ENCODE data around the gene NCR3LG1.

DNA sequence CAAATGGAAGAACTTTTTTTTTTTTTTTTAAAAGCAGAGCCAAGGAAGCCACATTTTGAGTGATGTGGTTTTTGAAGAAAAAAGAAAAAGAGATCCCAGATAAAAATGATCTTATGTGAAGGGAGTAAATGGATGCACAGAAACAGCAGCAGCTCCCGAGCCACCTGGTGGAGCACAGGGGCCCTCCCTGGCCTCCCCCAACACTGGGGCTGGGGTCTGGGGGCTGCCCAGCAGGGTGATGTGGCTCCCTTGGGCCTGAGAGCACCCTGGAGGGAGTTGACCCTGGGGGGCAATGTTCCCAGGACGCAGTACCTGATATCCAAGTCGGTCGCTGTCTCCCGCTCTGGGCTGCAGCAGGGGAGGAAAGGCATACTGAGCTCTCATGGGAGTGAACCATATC is 63.4 kb downstream of the NCR3LG1 start:
- TF ChIP-seq, protein P1, sequence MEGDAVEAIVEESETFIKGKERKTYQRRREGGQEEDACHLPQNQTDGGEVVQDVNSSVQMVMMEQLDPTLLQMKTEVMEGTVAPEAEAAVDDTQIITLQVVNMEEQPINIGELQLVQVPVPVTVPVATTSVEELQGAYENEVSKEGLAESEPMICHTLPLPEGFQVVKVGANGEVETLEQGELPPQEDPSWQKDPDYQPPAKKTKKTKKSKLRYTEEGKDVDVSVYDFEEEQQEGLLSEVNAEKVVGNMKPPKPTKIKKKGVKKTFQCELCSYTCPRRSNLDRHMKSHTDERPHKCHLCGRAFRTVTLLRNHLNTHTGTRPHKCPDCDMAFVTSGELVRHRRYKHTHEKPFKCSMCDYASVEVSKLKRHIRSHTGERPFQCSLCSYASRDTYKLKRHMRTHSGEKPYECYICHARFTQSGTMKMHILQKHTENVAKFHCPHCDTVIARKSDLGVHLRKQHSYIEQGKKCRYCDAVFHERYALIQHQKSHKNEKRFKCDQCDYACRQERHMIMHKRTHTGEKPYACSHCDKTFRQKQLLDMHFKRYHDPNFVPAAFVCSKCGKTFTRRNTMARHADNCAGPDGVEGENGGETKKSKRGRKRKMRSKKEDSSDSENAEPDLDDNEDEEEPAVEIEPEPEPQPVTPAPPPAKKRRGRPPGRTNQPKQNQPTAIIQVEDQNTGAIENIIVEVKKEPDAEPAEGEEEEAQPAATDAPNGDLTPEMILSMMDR (conservative IDR thresholded peaks at IDR 0.05; ENCODE audit: low read depth, low read length): no peak
- TF ChIP-seq, protein P2, sequence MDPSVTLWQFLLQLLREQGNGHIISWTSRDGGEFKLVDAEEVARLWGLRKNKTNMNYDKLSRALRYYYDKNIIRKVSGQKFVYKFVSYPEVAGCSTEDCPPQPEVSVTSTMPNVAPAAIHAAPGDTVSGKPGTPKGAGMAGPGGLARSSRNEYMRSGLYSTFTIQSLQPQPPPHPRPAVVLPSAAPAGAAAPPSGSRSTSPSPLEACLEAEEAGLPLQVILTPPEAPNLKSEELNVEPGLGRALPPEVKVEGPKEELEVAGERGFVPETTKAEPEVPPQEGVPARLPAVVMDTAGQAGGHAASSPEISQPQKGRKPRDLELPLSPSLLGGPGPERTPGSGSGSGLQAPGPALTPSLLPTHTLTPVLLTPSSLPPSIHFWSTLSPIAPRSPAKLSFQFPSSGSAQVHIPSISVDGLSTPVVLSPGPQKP (IDR thresholded peaks at IDR 0.05; ENCODE audit: borderline replicate concordance, low read depth, low read length): no peak
- TF ChIP-seq POLR2A (IDR thresholded peaks at IDR 0.05; ENCODE audit: low read depth, low read length) (no peak), RCOR1 (IDR thresholded peaks at IDR 0.05; ENCODE audit: insufficient replicate concordance, low read length) (no peak), SMC3 (IDR thresholded peaks at IDR 0.05; ENCODE audit: low read depth, low read length) (no peak), MAZ (IDR thresholded peaks at IDR 0.05; ENCODE audit: borderline replicate concordance, low read depth, low read length) (no peak), NFE2L2 (IDR thresholded peaks at IDR 0.05; ENCODE audit: low read depth, low read length) (no peak), RAD21 (IDR thresholded peaks at IDR 0.05; ENCODE audit: low read length) (no peak), MXI1 (IDR thresholded peaks at IDR 0.05; ENCODE audit: borderline replicate concordance, low read depth, low read length) (no peak), RFX5 (IDR thresholded peaks at IDR 0.05; ENCODE audit: low read depth, low read length) (no peak)
